GM23338 (cell line): ENCODE data around the gene ACTR1A. TPM values are rescaled to one million over a fixed set of nuclear protein-coding genes. Genes with fewer than 3 reads are reported as not detected.

Experiments used
- ATAC-seq: fragments of 200-7000 bp; cut with Tn5 transposase; 3 replicates; pipeline ENCODE4 v1.9.1; 2020
- DNase-seq: peaks from one replicate; pipeline ENCODE4 v3.0.0-alpha.2; 2015; ENCODE audit warnings: low spot score
- H2AFZ ChIP-seq: fragments of 200-600 bp; sonication (generic); 2 replicates; pipeline ENCODE4 v1.8.0; 2016; ENCODE audit warnings: antibody characterized with exemption, mild to moderate bottlenecking, moderate library complexity
- H3F3A ChIP-seq: fragments of 200-600 bp; sonication (generic); replicated peaks from 2 replicates; pipeline ENCODE4 v1.8.0; 2017; ENCODE audit warnings: antibody characterized with exemption, mixed run types, low read depth
- H3K27ac ChIP-seq: fragments of 200-600 bp; sonication (generic); 2 replicates; pipeline ENCODE4 v1.6.1; 2016; ENCODE audit warnings: low read depth
- H3K27me3 ChIP-seq: fragments of 200-600 bp; sonication (generic); 2 replicates; pipeline ENCODE4 v1.8.0; 2016; ENCODE audit warnings: mild to moderate bottlenecking, mixed run types, moderate library complexity; ENCODE audit not compliant: insufficient read depth
- H3K36me3 ChIP-seq: fragments of 200-600 bp; sonication (generic); 2 replicates; pipeline ENCODE4 v1.8.0; 2016; ENCODE audit warnings: mild to moderate bottlenecking; ENCODE audit not compliant: insufficient read depth
- H3K4me1 ChIP-seq: fragments of 200-600 bp; sonication (generic); 2 replicates; pipeline ENCODE4 v1.8.0; 2016; ENCODE audit warnings: mild to moderate bottlenecking, moderate library complexity; ENCODE audit not compliant: insufficient read depth
- H3K4me2 ChIP-seq: fragments of 200-600 bp; sonication (generic); 2 replicates; pipeline ENCODE4 v1.7.1; 2017; ENCODE audit warnings: mixed run types
- H3K4me3 ChIP-seq: fragments of 200-600 bp; sonication (generic); 2 replicates; pipeline ENCODE4 v1.6.1; 2016; ENCODE audit warnings: mixed run types
- H3K79me2 ChIP-seq: fragments of 200-600 bp; sonication (generic); replicated peaks from 2 replicates; pipeline ENCODE4 v1.8.0; 2017; ENCODE audit warnings: mild to moderate bottlenecking; ENCODE audit not compliant: insufficient read depth
- H3K9me2 ChIP-seq: fragments of 200-600 bp; sonication (generic); 2 replicates; pipeline ENCODE4 v1.8.0; 2017; ENCODE audit not compliant: insufficient read depth
- H4K20me1 ChIP-seq: fragments of 200-600 bp; sonication (generic); replicated peaks from 2 replicates; pipeline ENCODE4 v1.8.0; 2017; ENCODE audit warnings: mild to moderate bottlenecking; ENCODE audit not compliant: insufficient read depth
- H3K27ac Mint-ChIP-seq: 2 replicates; pipeline ENCODE4 v1.8.0; 2020; ENCODE audit warnings: inconsistent platforms, mild to moderate bottlenecking, moderate library complexity, mixed read lengths
- H3K27me3 Mint-ChIP-seq: 3 replicates; pipeline ENCODE4 v1.8.0; 2022; ENCODE audit warnings: low read depth, mild to moderate bottlenecking, moderate library complexity, mixed read lengths, inconsistent platforms; ENCODE audit not compliant: insufficient read depth, poor library complexity
- H3K36me3 Mint-ChIP-seq: 3 replicates; pipeline ENCODE4 v1.8.0; 2021; ENCODE audit warnings: low read depth, mild to moderate bottlenecking, inconsistent platforms, moderate library complexity, mixed read lengths
- H3K4me1 Mint-ChIP-seq: 3 replicates; pipeline ENCODE4 v1.8.0; 2020; ENCODE audit warnings: mild to moderate bottlenecking, inconsistent platforms, mixed read lengths
- H3K4me3 Mint-ChIP-seq: 3 replicates; pipeline ENCODE4 v1.8.0; 2021; ENCODE audit warnings: moderate library complexity, mild to moderate bottlenecking, inconsistent platforms, mixed read lengths
- H3K9me3 Mint-ChIP-seq: 3 replicates; pipeline ENCODE4 v1.8.0; 2020; ENCODE audit warnings: moderate library complexity, mild to moderate bottlenecking, inconsistent platforms, mixed read lengths
- CREB1 ChIP-seq: fragments of 250-450 bp; sonication (Bioruptor Pico); IDR thresholded peaks from 2 replicates; pipeline ENCODE4 v1.5.0; 2020; ENCODE audit warnings: low read depth, mild to moderate bottlenecking, moderate library complexity
- EZH2 ChIP-seq: fragments of 200-600 bp; sonication (generic); IDR thresholded peaks from one replicate; pipeline ENCODE4 v1.8.0; 2017; ENCODE audit warnings: antibody characterized with exemption, mild to moderate bottlenecking, low read depth; ENCODE audit not compliant: unreplicated experiment
- JUNB ChIP-seq: IDR thresholded peaks from one replicate; pipeline ENCODE4 v1.6.1; 2016; ENCODE audit warnings: antibody characterized with exemption; ENCODE audit not compliant: unreplicated experiment
- POLR2AphosphoS5 ChIP-seq: IDR thresholded peaks from 2 replicates; pipeline ENCODE4 v1.6.1; 2016; ENCODE audit warnings: antibody characterized with exemption, low read depth
- STAT1 ChIP-seq: IDR thresholded peaks from one replicate; pipeline ENCODE4 v1.6.1; 2016; ENCODE audit warnings: antibody characterized with exemption; ENCODE audit not compliant: unreplicated experiment
- ZNF114 ChIP-seq: fragments of 250-450 bp; sonication (Bioruptor Pico); IDR thresholded peaks from 2 replicates; pipeline ENCODE4 v1.5.0; 2020; ENCODE audit warnings: mild to moderate bottlenecking, moderate library complexity
- ZNF331 ChIP-seq: fragments of 250-450 bp; sonication (Bioruptor Pico); IDR thresholded peaks from 2 replicates; pipeline ENCODE4 v1.5.0; 2020; ENCODE audit warnings: low read depth, mild to moderate bottlenecking, moderate library complexity
- polyA plus RNA-seq: library from polyadenylated mRNA; unstranded; fragments of >200 nt; fragmentation: Nextera tagmentation; extraction: Ambion mirVana; gene quantifications from 2 replicates; pipeline ENCODE4 v1.2.1, GENCODE V29; 2016
- total RNA-seq: library from RNA; depleted of rRNA; stranded (reverse); fragments of >200 nt; shearing (Covaris generic); gene quantifications from 2 replicates; pipeline ENCODE4 v1.2.3, GENCODE V29; 2014
- TF ChIP-seq, protein P1 (sequence below), 2 experiments: fragments of 200-600 bp in 1 of 2; sonication (generic) in 1 of 2; conservative IDR thresholded peaks; 2 replicates each; pipeline versions ENCODE4 v1.5.1 to v1.6.1; 2016 to 2017; ENCODE audit warnings: antibody characterized with exemption in 2 of 2, low read depth in 2 of 2, mild to moderate bottlenecking in 2 of 2, moderate library complexity in 1 of 2
- TF ChIP-seq, protein P2 (sequence below): fragments of 250-450 bp; sonication (Bioruptor Pico); IDR thresholded peaks from 2 replicates; pipeline ENCODE4 v1.5.0; 2020; ENCODE audit warnings: mild to moderate bottlenecking, moderate library complexity
- TF ChIP-seq, protein P3 (sequence below): IDR thresholded peaks from 2 replicates; pipeline ENCODE4 v1.6.1; 2016; ENCODE audit warnings: antibody characterized with exemption

The ACTR1A gene
- total and polyA plus RNA-seq, 2 experiments from 2014 or later = 39.4 to 101 TPM

GRCh38 chr10:102449321-102450123 is 53.0 kb downstream of the ACTR1A start:
- H3K4me2 ChIP-seq = peak overlapping the region; percentile 99
- H4K20me1 ChIP-seq = peaks cover 11% of the 10 kb centered on the region
- H3K27ac Mint-ChIP-seq = peak overlapping the region; percentile 94
- H3K27me3 Mint-ChIP-seq = peaks cover 19% of the 10 kb centered on the region
- peaks cover 21% of the 10 kb centered on the region for H3K36me3 Mint-ChIP-seq
- peak; percentile 77 for ATAC-seq
- peaks cover 34% of the 10 kb centered on the region for H3K4me1 Mint-ChIP-seq
- H3K4me3 Mint-ChIP-seq = peak overlapping the region; percentile 93
- peaks cover 33% of the 10 kb centered on the region for H3K79me2 ChIP-seq
- H3K4me1 ChIP-seq = peaks cover 36% of the 10 kb centered on the region
- no peaks in the 10 kb centered on the region for H3K9me2 ChIP-seq
- peaks cover 32% of the 10 kb centered on the region for H3F3A ChIP-seq
- peaks cover 4% of the 10 kb centered on the region; the same call in 1 of the 2 replicates for H3K36me3 ChIP-seq
- H3K9me3 Mint-ChIP-seq = no peaks in the 10 kb centered on the region; the same call in 2 of the 3 replicates
- H3K27me3 ChIP-seq = no peaks in the 10 kb centered on the region
- H3K27ac ChIP-seq = peak overlapping the region; percentile 90; the same call in 1 of the 2 replicates
- DNase-seq = peak; percentile 92
- H3K4me3 ChIP-seq = peak overlapping the region; percentile 97
- TF ChIP-seq POLR2AphosphoS5 (peak; percentile 58; the same call in 1 of the 2 replicates), ZNF331 (CRISPR knock-in tag) (no peak)
- peak overlapping the region; percentile 85 for H2AFZ ChIP-seq

- H3K9me2 ChIP-seq = no peaks in the 10 kb centered on the region
- no peaks in the 10 kb centered on the region for H3K9me3 Mint-ChIP-seq
- H3K27me3 Mint-ChIP-seq = peaks cover 4% of the 10 kb centered on the region
- no peak overlapping the region for H3K4me3 ChIP-seq
- no peak for DNase-seq
- H3K36me3 Mint-ChIP-seq = no peaks in the 10 kb centered on the region
- H3K4me2 ChIP-seq = no peak overlapping the region
- H4K20me1 ChIP-seq = no peaks in the 10 kb centered on the region
- no peak overlapping the region for H2AFZ ChIP-seq
- H3K27me3 ChIP-seq = no peaks in the 10 kb centered on the region
- no peak overlapping the region for H3K27ac Mint-ChIP-seq
- no peaks in the 10 kb centered on the region for H3K36me3 ChIP-seq
- H3K4me1 ChIP-seq = peaks cover 11% of the 10 kb centered on the region; the same call in 1 of the 2 replicates
- no peak for ATAC-seq
- no peaks in the 10 kb centered on the region for H3K79me2 ChIP-seq
- no peak overlapping the region for H3K27ac ChIP-seq
- peaks cover 8% of the 10 kb centered on the region for H3K4me1 Mint-ChIP-seq
- H3K4me3 Mint-ChIP-seq = no peak overlapping the region
- peaks cover 6% of the 10 kb centered on the region; the same call in 1 of the 2 replicates for H3F3A ChIP-seq
- TF ChIP-seq JUNB (no peak), ZNF114 (CRISPR knock-in tag) (no peak), STAT1 (no peak), CREB1 (no peak), EZH2 (no peak), ZNF331 (CRISPR knock-in tag) (no peak)
- TF ChIP-seq, protein P1, sequence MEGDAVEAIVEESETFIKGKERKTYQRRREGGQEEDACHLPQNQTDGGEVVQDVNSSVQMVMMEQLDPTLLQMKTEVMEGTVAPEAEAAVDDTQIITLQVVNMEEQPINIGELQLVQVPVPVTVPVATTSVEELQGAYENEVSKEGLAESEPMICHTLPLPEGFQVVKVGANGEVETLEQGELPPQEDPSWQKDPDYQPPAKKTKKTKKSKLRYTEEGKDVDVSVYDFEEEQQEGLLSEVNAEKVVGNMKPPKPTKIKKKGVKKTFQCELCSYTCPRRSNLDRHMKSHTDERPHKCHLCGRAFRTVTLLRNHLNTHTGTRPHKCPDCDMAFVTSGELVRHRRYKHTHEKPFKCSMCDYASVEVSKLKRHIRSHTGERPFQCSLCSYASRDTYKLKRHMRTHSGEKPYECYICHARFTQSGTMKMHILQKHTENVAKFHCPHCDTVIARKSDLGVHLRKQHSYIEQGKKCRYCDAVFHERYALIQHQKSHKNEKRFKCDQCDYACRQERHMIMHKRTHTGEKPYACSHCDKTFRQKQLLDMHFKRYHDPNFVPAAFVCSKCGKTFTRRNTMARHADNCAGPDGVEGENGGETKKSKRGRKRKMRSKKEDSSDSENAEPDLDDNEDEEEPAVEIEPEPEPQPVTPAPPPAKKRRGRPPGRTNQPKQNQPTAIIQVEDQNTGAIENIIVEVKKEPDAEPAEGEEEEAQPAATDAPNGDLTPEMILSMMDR (conservative IDR thresholded peaks at IDR 0.05; ENCODE audit: low read depth in 2 of 2) = no peak
- TF ChIP-seq, protein P2, sequence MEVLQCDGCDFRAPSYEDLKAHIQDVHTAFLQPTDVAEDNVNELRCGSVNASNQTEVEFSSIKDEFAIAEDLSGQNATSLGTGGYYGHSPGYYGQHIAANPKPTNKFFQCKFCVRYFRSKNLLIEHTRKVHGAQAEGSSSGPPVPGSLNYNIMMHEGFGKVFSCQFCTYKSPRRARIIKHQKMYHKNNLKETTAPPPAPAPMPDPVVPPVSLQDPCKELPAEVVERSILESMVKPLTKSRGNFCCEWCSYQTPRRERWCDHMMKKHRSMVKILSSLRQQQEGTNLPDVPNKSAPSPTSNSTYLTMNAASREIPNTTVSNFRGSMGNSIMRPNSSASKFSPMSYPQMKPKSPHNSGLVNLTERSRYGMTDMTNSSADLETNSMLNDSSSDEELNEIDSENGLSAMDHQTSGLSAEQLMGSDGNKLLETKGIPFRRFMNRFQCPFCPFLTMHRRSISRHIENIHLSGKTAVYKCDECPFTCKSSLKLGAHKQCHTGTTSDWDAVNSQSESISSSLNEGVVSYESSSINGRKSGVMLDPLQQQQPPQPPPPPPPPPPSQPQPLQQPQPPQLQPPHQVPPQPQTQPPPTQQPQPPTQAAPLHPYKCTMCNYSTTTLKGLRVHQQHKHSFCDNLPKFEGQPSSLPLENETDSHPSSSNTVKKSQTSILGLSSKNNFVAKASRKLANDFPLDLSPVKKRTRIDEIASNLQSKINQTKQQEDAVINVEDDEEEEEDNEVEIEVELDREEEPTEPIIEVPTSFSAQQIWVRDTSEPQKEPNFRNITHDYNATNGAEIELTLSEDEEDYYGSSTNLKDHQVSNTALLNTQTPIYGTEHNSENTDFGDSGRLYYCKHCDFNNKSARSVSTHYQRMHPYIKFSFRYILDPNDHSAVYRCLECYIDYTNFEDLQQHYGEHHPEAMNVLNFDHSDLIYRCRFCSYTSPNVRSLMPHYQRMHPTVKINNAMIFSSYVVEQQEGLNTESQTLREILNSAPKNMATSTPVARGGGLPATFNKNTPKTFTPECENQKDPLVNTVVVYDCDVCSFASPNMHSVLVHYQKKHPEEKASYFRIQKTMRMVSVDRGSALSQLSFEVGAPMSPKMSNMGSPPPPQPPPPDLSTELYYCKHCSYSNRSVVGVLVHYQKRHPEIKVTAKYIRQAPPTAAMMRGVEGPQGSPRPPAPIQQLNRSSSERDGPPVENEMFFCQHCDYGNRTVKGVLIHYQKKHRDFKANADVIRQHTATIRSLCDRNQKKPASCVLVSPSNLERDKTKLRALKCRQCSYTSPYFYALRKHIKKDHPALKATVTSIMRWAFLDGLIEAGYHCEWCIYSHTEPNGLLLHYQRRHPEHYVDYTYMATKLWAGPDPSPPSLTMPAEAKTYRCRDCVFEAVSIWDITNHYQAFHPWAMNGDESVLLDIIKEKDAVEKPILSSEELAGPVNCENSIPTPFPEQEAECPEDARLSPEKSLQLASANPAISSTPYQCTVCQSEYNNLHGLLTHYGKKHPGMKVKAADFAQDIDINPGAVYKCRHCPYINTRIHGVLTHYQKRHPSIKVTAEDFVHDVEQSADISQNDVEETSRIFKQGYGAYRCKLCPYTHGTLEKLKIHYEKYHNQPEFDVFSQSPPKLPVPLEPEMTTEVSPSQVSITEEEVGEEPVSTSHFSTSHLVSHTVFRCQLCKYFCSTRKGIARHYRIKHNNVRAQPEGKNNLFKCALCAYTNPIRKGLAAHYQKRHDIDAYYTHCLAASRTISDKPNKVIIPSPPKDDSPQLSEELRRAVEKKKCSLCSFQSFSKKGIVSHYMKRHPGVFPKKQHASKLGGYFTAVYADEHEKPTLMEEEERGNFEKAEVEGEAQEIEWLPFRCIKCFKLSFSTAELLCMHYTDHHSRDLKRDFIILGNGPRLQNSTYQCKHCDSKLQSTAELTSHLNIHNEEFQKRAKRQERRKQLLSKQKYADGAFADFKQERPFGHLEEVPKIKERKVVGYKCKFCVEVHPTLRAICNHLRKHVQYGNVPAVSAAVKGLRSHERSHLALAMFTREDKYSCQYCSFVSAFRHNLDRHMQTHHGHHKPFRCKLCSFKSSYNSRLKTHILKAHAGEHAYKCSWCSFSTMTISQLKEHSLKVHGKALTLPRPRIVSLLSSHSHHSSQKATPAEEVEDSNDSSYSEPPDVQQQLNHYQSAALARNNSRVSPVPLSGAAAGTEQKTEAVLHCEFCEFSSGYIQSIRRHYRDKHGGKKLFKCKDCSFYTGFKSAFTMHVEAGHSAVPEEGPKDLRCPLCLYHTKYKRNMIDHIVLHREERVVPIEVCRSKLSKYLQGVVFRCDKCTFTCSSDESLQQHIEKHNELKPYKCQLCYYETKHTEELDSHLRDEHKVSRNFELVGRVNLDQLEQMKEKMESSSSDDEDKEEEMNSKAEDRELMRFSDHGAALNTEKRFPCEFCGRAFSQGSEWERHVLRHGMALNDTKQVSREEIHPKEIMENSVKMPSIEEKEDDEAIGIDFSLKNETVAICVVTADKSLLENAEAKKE (CRISPR knock-in tag) = no peak
- TF ChIP-seq, protein P3, sequence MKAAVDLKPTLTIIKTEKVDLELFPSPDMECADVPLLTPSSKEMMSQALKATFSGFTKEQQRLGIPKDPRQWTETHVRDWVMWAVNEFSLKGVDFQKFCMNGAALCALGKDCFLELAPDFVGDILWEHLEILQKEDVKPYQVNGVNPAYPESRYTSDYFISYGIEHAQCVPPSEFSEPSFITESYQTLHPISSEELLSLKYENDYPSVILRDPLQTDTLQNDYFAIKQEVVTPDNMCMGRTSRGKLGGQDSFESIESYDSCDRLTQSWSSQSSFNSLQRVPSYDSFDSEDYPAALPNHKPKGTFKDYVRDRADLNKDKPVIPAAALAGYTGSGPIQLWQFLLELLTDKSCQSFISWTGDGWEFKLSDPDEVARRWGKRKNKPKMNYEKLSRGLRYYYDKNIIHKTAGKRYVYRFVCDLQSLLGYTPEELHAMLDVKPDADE = no peak
These were observed 57.7 kb downstream of the ACTR1A start for GRCh38 chr10:102444851-102445250.
